LNCaP clone FGC (cell line): ENCODE data around the gene ATP8A1.
"Not testable (repeated sequence)": the region's sequence is repeated elsewhere in the genome, so short reads cannot be mapped to it uniquely, and the experiment has no call there.

Experiments used
- DNase-seq: peaks from one replicate; pipeline ENCODE4 v3.0.0-alpha.2; 2011; ENCODE audit warnings: low read depth
- H3K4me3 ChIP-seq: 2 replicates; pipeline ENCODE4 v1.5.1; 2011; ENCODE audit warnings: mild to moderate bottlenecking, low read depth, low read length, control low read depth
- TF ChIP-seq, protein P1 (sequence below): IDR thresholded peaks from 2 replicates; pipeline ENCODE4 v1.5.1; 2012; ENCODE audit warnings: mild to moderate bottlenecking; ENCODE audit not compliant: control insufficient read depth, insufficient read depth; ENCODE audit errors: extremely low read depth

ATP8A1 gene

DNA sequence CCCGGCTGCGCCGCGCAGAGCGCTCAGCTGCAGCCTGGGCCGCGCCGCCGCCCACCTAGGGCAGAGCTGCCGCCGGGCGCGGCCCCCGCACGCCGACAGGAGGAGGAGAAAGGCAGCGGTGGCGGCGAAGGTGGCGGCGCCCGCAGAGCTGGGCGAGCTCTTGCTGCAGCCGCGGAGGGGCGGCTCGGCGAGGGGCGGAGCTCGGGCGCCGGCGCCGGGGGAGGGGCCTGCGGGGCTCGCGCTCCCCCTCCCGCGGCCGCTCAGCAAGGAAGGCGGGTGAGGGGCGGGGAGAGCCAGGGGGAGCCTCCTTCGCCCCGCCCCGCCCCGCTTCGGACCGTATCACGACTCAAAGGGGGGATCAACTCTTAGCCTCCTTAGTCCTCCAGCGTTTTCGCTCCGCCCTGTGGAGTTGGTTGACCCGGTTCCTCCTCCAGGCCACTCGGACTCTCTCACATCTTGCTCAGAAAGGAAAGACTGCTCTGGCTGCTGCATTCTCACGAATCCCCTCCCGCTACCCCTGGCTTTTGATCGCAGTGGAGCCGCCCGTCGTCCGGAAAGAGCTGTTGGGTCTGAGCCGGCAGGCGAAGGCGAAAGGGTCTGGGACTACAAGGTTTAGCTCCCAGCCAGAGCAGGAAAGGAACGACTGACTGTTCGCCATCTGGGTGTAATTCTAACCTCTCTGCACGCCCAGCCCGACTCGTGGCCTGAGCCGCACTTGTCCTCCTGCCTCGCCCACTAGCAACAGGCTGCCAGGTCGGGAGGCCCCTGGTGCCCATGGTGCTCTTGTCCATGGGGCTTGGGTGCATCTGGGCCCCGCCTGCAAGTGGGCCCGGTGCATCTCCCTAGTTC lies at the start of gene ATP8A1:
ATP8A1 (minus strand) TSS at position 162 of the 849 bp plus-strand sequence. CDS start 232 bp downstream, outside the sequence.
- TF ChIP-seq, protein P1, sequence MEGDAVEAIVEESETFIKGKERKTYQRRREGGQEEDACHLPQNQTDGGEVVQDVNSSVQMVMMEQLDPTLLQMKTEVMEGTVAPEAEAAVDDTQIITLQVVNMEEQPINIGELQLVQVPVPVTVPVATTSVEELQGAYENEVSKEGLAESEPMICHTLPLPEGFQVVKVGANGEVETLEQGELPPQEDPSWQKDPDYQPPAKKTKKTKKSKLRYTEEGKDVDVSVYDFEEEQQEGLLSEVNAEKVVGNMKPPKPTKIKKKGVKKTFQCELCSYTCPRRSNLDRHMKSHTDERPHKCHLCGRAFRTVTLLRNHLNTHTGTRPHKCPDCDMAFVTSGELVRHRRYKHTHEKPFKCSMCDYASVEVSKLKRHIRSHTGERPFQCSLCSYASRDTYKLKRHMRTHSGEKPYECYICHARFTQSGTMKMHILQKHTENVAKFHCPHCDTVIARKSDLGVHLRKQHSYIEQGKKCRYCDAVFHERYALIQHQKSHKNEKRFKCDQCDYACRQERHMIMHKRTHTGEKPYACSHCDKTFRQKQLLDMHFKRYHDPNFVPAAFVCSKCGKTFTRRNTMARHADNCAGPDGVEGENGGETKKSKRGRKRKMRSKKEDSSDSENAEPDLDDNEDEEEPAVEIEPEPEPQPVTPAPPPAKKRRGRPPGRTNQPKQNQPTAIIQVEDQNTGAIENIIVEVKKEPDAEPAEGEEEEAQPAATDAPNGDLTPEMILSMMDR, result no peak
- H3K4me3 ChIP-seq, result peak within 1 kb of the TSS; percentile 67
- peak; percentile 46 for DNase-seq

DNA sequence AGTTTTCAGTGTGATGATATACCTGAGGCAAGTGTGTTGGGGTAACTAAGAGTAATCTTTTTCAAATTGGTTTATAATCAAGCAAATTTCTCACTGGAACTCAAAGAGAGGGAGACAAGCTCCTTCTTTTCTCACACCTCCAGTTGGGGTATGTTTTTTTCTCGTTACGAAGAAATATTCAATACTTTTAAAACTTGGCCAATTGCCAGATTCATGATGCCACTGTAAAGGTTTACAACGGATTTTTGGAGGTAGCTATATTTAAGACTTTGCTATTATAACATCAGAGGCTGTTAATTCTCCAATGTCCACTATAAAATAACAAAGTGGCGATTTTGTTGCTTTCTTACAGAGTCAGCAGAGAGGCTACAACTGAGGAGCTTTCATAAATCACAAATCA lies 49.2 kb upstream of the ATP8A1 start:
- TF ChIP-seq, protein P1, result no peak
- DNase-seq, result no peak
- no peak overlapping the region for H3K4me3 ChIP-seq

DNA sequence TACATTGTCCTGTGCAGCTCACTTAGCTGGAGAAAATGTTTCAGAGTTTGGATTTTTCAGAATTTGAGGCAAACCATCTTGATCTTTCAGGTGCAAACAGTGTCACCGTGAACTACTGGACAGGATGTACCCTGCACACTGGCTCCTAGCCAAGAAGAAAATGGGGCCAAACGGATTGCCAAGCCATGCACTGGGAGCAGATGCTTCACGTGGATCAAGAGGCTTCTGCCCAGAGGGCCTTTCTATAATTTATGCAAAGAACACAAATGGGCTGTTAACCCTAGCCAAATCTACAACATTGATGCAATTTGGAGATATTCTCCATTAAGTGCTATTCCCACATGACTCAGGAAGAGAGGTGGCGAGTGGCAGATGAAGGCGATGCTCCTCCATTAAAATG lies 46.9 kb upstream of the ATP8A1 start:
- no peak for DNase-seq
- TF ChIP-seq, protein P1, result no peak
- H3K4me3 ChIP-seq, result no peak overlapping the region

DNA sequence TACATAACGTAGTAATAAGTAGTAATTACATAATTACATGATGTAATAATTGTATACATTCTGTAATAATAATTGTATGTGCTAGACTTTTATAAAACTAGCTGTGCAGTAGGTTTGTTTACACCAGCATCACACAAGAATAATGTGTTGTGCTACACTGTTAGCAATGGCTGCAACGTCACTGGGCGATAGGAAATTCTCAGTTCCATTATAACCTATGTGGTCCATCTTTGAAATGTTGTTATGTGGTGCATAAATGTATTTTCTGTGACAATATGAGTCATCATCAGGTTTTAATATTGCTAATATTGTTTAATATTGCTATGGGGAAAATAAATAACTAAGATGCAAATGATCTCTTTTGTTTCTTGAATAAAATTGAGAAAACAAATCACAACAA lies 46.0 kb upstream of the ATP8A1 start:
- H3K4me3 ChIP-seq, result no peak overlapping the region
- TF ChIP-seq, protein P1, result no peak
- DNase-seq, result no peak

DNA sequence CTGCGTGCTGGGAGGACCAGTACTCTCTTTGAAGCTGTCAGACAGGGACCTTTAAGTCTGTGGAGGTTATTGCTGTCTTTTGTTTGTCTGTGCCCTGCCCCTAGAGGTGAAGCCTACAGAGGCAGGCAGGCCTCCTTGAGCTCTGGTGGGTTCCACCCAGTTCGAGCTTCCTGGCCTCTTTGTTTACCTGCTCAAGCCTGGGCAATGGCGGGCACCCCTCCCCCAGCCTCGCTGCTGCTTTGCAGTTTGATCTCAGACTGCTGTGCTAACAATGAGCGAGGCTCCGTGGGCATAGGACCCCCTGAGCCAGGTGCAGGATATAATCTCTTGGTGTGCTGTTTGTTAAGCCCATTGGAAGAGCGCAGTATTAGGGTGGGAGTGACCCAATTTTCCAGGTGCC lies 44.9 kb upstream of the ATP8A1 start:
- not testable (repeated sequence) for DNase-seq, H3K4me3 ChIP-seq

DNA sequence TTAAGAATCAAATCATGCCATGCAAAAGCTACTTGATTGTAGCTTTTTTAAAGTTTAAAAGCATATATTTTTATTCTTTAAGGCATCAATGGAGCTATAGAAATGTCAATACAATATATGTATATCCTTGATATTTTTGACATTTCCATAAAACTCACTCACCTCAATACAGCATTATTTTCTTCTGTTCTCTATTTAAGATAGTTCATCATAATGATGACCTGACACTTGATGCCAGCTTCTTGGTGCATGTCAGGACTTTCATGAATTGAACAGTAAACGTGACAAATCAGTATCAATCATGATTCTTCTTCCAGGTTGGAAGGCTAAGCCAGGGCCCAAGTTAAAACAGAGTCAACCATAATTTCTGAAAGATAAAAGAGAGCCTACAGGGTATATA lies 33.6 kb upstream of the ATP8A1 start:
- no peak overlapping the region for H3K4me3 ChIP-seq
- TF ChIP-seq, protein P1, result no peak
- no peak for DNase-seq

DNA sequence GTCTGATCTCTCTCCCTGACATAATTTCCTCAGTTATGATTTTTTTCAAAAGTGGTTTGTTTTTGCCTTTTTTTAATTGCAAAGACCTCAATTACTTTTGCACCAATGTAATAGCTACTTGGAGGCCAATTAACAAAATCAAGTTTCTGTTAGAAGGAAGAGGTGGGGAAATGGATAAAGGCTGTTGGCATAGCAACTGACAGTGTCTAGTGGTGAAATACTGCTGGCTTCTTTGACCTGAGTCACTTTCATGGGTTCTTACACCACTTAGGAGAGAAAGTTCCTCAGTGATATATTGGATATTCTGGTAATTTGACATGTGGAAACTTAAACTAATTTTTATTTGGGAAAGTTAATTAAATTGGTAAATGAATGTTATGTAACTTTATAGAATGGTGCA lies 26.5 kb upstream of the ATP8A1 start:
- TF ChIP-seq, protein P1, result no peak
- H3K4me3 ChIP-seq, result no peak overlapping the region
- no peak for DNase-seq
